Neural cell (in vitro differentiated cells): ENCODE measurements around the gene CTSE. TPM values are rescaled to one million over a fixed set of nuclear protein-coding genes. Genes with fewer than 3 reads are reported as not detected.

Source experiments
- H2AFZ ChIP-seq: fragments of 200-600, 300-800 bp; sonication (generic), shearing (Covaris generic); 2 replicates; pipeline ENCODE4 v1.6.0; 2014; ENCODE audit warnings: low read depth, mild to moderate bottlenecking, antibody characterized with exemption, low read length, moderate library complexity
- H3F3A ChIP-seq: fragments of 200-600 bp; shearing (Covaris generic); 2 replicates; pipeline ENCODE4 v1.6.1; 2016; ENCODE audit warnings: mild to moderate bottlenecking, moderate library complexity, mixed read lengths, antibody characterized with exemption, low read length; ENCODE audit not compliant: insufficient read depth, poor library complexity, severe bottlenecking
- H3K27ac ChIP-seq: fragments of 200-600, 300-800 bp; sonication (generic), shearing (Covaris generic); 2 replicates; pipeline ENCODE4 v1.5.1; 2014; ENCODE audit warnings: mild to moderate bottlenecking, low read length, moderate library complexity
- H3K27me3 ChIP-seq: fragments of 300-800, 200-600 bp; sonication (generic), shearing (Covaris generic); 2 replicates; pipeline ENCODE4 v1.6.0; 2014; ENCODE audit warnings: mild to moderate bottlenecking, low read depth, low read length, moderate library complexity; ENCODE audit not compliant: insufficient read depth
- H3K36me3 ChIP-seq: fragments of 300-800, 200-600 bp; sonication (generic), shearing (Covaris generic); 2 replicates; pipeline ENCODE4 v1.5.1; 2014; ENCODE audit warnings: mild to moderate bottlenecking, antibody characterized with exemption, low read length, moderate library complexity; ENCODE audit not compliant: insufficient read depth
- H3K4me2 ChIP-seq: fragments of 300-800, 200-600 bp; sonication (generic), shearing (Covaris generic); 2 replicates; pipeline ENCODE4 v1.6.0; 2014; ENCODE audit warnings: mild to moderate bottlenecking, low read length
- H3K4me3 ChIP-seq: fragments of 300-800, 200-600 bp; sonication (generic), shearing (Covaris generic); 2 replicates; pipeline ENCODE4 v1.5.1; 2014; ENCODE audit warnings: mild to moderate bottlenecking, low read length, moderate library complexity
- H3K79me2 ChIP-seq: fragments of 200-600 bp; shearing (Covaris generic); replicated peaks from 2 replicates; pipeline ENCODE4 v1.6.0; 2014; ENCODE audit warnings: mild to moderate bottlenecking, low read length, moderate library complexity; ENCODE audit not compliant: insufficient read depth
- H3K9ac ChIP-seq: fragments of 300-800, 200-600 bp; sonication (generic), shearing (Covaris generic); 2 replicates; pipeline ENCODE4 v1.6.1; 2016; ENCODE audit warnings: mild to moderate bottlenecking, low read length, mixed read lengths
- H3K9me2 ChIP-seq: fragments of 200-600 bp; shearing (Covaris generic); 2 replicates; pipeline ENCODE4 v1.6.1; 2016; ENCODE audit warnings: mild to moderate bottlenecking, low read length, mixed read lengths; ENCODE audit not compliant: insufficient read depth
- H3K9me3 ChIP-seq: fragments of 200-600, 300-800 bp; sonication (generic), shearing (Covaris generic); 2 replicates; pipeline ENCODE4 v1.6.1; 2016; ENCODE audit warnings: mild to moderate bottlenecking, mixed run types, low read length, moderate library complexity, mixed read lengths
- H4K20me1 ChIP-seq: fragments of 200-600 bp; shearing (Covaris generic); 2 replicates; pipeline ENCODE4 v1.6.1; 2016; ENCODE audit warnings: mild to moderate bottlenecking, mixed run types; ENCODE audit not compliant: insufficient read depth
- CTCF ChIP-seq: fragments of 450-650 bp; IDR thresholded peaks from 2 replicates; pipeline ENCODE4 v1.5.1; 2014; ENCODE audit warnings: antibody characterized with exemption, mild to moderate bottlenecking, moderate library complexity; ENCODE audit not compliant: poor library complexity, severe bottlenecking
- EP300 ChIP-seq: fragments of 450-650 bp; conservative IDR thresholded peaks from 2 replicates; pipeline ENCODE4 v1.6.1; 2014; ENCODE audit warnings: antibody characterized with exemption, mild to moderate bottlenecking, moderate library complexity; ENCODE audit not compliant: poor library complexity, severe bottlenecking
- EZH2 ChIP-seq: fragments of 200-600, 300-800 bp; shearing (Covaris generic), sonication (generic); IDR thresholded peaks from 2 replicates; pipeline ENCODE4 v1.6.1; 2014; ENCODE audit warnings: antibody characterized with exemption, low read length, borderline replicate concordance, mild to moderate bottlenecking; ENCODE audit not compliant: insufficient read depth, poor library complexity, severe bottlenecking
- MXI1 ChIP-seq: fragments of 450-650 bp; conservative IDR thresholded peaks from 2 replicates; pipeline ENCODE4 v1.6.1; 2014; ENCODE audit warnings: antibody characterized with exemption, mild to moderate bottlenecking; ENCODE audit not compliant: poor library complexity, severe bottlenecking
- POLR2AphosphoS5 ChIP-seq: IDR thresholded peaks from 2 replicates; pipeline ENCODE4 v1.6.1; 2012
- RAD21 ChIP-seq: fragments of 450-650 bp; conservative IDR thresholded peaks from 2 replicates; pipeline ENCODE4 v1.6.1; 2014; ENCODE audit warnings: antibody characterized with exemption, mild to moderate bottlenecking, moderate library complexity
- REST ChIP-seq: IDR thresholded peaks from 2 replicates; pipeline ENCODE4 v1.6.1; 2012; ENCODE audit warnings: borderline replicate concordance
- SMC3 ChIP-seq: fragments of 450-650 bp; conservative IDR thresholded peaks from 2 replicates; pipeline ENCODE4 v1.6.1; 2014; ENCODE audit warnings: antibody characterized with exemption, mild to moderate bottlenecking, moderate library complexity; ENCODE audit not compliant: poor library complexity
- TAF1 ChIP-seq: IDR thresholded peaks from 2 replicates; pipeline ENCODE4 v1.6.1; 2012; ENCODE audit warnings: low read depth
- polyA plus RNA-seq: library from polyadenylated mRNA; depleted of rRNA; stranded (reverse); fragments of >200 nt; gene quantifications from 2 replicates; pipeline ENCODE4 v1.2.3, GENCODE V29; 2014

Gene CTSE
- polyA plus RNA-seq, 1 donor from 2014 or later, result not detected

GRCh38 chr1:206049919-206050600 is 26.4 kb upstream of the CTSE start:
- no peak overlapping the region for H3K9ac ChIP-seq
- H3K4me2 ChIP-seq, result no peak overlapping the region
- H3K9me3 ChIP-seq, result no peaks in the 10 kb centered on the region
- H3K27me3 ChIP-seq, result no peaks in the 10 kb centered on the region
- no peaks in the 10 kb centered on the region for H4K20me1 ChIP-seq
- no peak overlapping the region for H3K4me3 ChIP-seq
- no peaks in the 10 kb centered on the region for H3F3A ChIP-seq
- H2AFZ ChIP-seq, result no peak overlapping the region
- no peaks in the 10 kb centered on the region for H3K36me3 ChIP-seq
- TF ChIP-seq MXI1 (no peak), TAF1 (no peak), EP300 (no peak), REST (no peak), EZH2 (no peak), RAD21 (no peak), POLR2AphosphoS5 (no peak), SMC3 (no peak), CTCF (no peak)
- H3K79me2 ChIP-seq, result no peaks in the 10 kb centered on the region
- H3K9me2 ChIP-seq, result no peaks in the 10 kb centered on the region
- H3K27ac ChIP-seq, result no peak overlapping the region

GRCh38 chr1:206049293-206049692 is 25.6 kb upstream of the CTSE start:
- no peak overlapping the region for H3K9ac ChIP-seq
- H3K4me3 ChIP-seq, result no peak overlapping the region
- H3K36me3 ChIP-seq, result no peaks in the 10 kb centered on the region
- H3K27ac ChIP-seq, result no peak overlapping the region
- no peaks in the 10 kb centered on the region for H4K20me1 ChIP-seq
- H3K4me2 ChIP-seq, result no peak overlapping the region
- no peaks in the 10 kb centered on the region for H3K9me2 ChIP-seq
- H3K27me3 ChIP-seq, result no peaks in the 10 kb centered on the region
- no peaks in the 10 kb centered on the region for H3K9me3 ChIP-seq
- H3F3A ChIP-seq, result no peaks in the 10 kb centered on the region
- no peaks in the 10 kb centered on the region for H3K79me2 ChIP-seq
- H2AFZ ChIP-seq, result no peak overlapping the region
- TF ChIP-seq TAF1 (no peak), CTCF (no peak), SMC3 (no peak), EP300 (no peak), MXI1 (no peak), POLR2AphosphoS5 (no peak), REST (no peak), EZH2 (no peak), RAD21 (no peak)
